Gastroesophageal sphincter (tissue), 4 donors: ENCODE data around the gene MYOM1. TPM values are rescaled to one million over a fixed set of nuclear protein-coding genes. Genes with fewer than 3 reads are reported as not detected.

Source experiments
- ATAC-seq: fragments of 150-250 bp; one replicate; pipeline ENCODE4 v1.9.1; 2016; ENCODE audit warnings: mild to moderate bottlenecking, moderate library complexity
- H3K27ac ChIP-seq, 4 donors: fragments of 200-600 bp; sonication (generic) in 3 of 4; 1 replicate in 3 of 4; 2 replicates in 1 of 4; pipeline ENCODE4 v1.5.1; 2016 to 2019
- H3K27me3 ChIP-seq: fragments of 200-600 bp; sonication (generic); one replicate; pipeline ENCODE4 v1.5.1; 2019
- H3K36me3 ChIP-seq, 2 donors: fragments of 200-600 bp; sonication (generic); one replicate each; pipeline ENCODE4 v1.5.1; 2019; ENCODE audit warnings: control low read depth in 1 of 2
- H3K4me1 ChIP-seq, 3 donors: fragments of 200-600 bp; sonication (generic); 1 replicate in 2 of 3; 2 replicates in 1 of 3; pipeline ENCODE4 v1.5.1; 2016 to 2019; ENCODE audit warnings: control low read depth in 2 of 3
- H3K4me3 ChIP-seq, 2 donors: fragments of 200-600 bp; sonication (generic); one replicate each; pipeline ENCODE4 v1.5.1; 2019; ENCODE audit warnings: mild to moderate bottlenecking in 1 of 2, moderate library complexity in 1 of 2
- H3K9me3 ChIP-seq, 3 donors: fragments of 200-600 bp; sonication (generic); one replicate each; pipeline ENCODE4 v1.5.1; 2017 to 2019; ENCODE audit warnings: control low read depth in 2 of 3
- EP300 ChIP-seq: sonication (generic); formaldehyde crosslinking; IDR thresholded peaks from one replicate; pipeline ENCODE4 v1.6.1; 2017; ENCODE audit warnings: antibody characterized with exemption, mild to moderate bottlenecking
- POLR2A ChIP-seq, 2 donors: fragments of 450-650 bp; IDR thresholded peaks; one replicate each; pipeline ENCODE4 v1.6.1; 2017; ENCODE audit warnings: antibody characterized with exemption in 2 of 2, mild to moderate bottlenecking in 2 of 2, moderate library complexity in 1 of 2
- POLR2AphosphoS5 ChIP-seq: sonication (generic); formaldehyde crosslinking; IDR thresholded peaks from one replicate; pipeline ENCODE4 v1.6.1; 2017; ENCODE audit warnings: antibody characterized with exemption
- WGBS, 2 donors: methylation state at CpG; one replicate each; pipeline ENCODE4 v1.1.5; 2018; ENCODE audit warnings: low coverage in 1 of 2; 5-methylcytosine and 5-hydroxymethylcytosine counted together
- total RNA-seq, 4 donors: library from RNA; depleted of rRNA; stranded (reverse); fragments of >200 nt; gene quantifications; one replicate each; pipeline ENCODE4 v1.1.0, GENCODE V29; 2016
- TF ChIP-seq, protein P1 (sequence below), 4 experiments: fragments of 200-600 bp in 2 of 4; fragments of 450-650 bp in 2 of 4; sonication (generic) in 1 of 4; IDR thresholded peaks; one replicate each; pipeline ENCODE4 v1.5.1; 2017 to 2019; ENCODE audit warnings: antibody characterized with exemption in 4 of 4, mild to moderate bottlenecking in 2 of 4, moderate library complexity in 2 of 4

The MYOM1 gene
- total RNA-seq, 4 donors from 2014 or later: 14.8 to 37.6 (median 24.6) TPM

DNA sequence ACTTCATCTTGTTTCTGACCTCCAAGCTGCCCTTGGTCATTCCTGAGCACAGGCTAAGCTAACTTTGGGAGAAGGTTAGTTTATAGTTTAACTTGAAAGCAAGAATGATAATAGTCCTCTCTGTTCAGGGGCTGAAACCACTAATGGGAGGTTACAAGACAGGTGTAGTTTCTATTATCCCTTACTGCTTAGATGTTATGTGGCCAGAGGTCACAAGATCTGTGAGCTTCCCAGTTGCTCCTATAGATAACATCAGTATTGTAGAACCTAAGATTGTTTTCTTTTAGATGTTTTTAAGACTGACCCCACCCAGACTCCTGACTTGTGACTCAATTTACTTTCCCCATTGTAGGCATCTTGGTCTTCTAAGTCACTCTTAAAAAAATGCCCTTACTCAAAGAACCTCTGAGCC is 112.0 kb downstream of the MYOM1 start:
- peaks cover 0 to 20% of the 10 kb centered on the region in 2 donors for H3K36me3 ChIP-seq
- no peak overlapping the region for H3K4me3 ChIP-seq
- H3K27ac ChIP-seq: no peak overlapping the region
- H3K4me1 ChIP-seq: peaks cover 0 to 21% (median 0%) of the 10 kb centered on the region in 3 donors
- TF ChIP-seq, protein P1, sequence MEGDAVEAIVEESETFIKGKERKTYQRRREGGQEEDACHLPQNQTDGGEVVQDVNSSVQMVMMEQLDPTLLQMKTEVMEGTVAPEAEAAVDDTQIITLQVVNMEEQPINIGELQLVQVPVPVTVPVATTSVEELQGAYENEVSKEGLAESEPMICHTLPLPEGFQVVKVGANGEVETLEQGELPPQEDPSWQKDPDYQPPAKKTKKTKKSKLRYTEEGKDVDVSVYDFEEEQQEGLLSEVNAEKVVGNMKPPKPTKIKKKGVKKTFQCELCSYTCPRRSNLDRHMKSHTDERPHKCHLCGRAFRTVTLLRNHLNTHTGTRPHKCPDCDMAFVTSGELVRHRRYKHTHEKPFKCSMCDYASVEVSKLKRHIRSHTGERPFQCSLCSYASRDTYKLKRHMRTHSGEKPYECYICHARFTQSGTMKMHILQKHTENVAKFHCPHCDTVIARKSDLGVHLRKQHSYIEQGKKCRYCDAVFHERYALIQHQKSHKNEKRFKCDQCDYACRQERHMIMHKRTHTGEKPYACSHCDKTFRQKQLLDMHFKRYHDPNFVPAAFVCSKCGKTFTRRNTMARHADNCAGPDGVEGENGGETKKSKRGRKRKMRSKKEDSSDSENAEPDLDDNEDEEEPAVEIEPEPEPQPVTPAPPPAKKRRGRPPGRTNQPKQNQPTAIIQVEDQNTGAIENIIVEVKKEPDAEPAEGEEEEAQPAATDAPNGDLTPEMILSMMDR (IDR thresholded peaks at IDR 0.05): no peak
- TF ChIP-seq POLR2A (IDR thresholded peaks at IDR 0.05): no peak
- no peak for TF ChIP-seq POLR2AphosphoS5
- TF ChIP-seq EP300: no peak
- ATAC-seq: no peak
- no peaks in the 10 kb centered on the region for H3K9me3 ChIP-seq
- no peaks in the 10 kb centered on the region for H3K27me3 ChIP-seq

GRCh38 chr18:3104190-3105054 is 115.3 kb downstream of the MYOM1 start:
- H3K27ac ChIP-seq: peak overlapping the region in 2 of 4 donors; percentile 10 to 24

GRCh38 chr18:3103576-3103975 is 116.2 kb downstream of the MYOM1 start:
- Histone ChIP-seq H3K9me3 (no peaks in the 10 kb centered on the region), H3K27me3 (no peaks in the 10 kb centered on the region), H3K27ac (peak overlapping the region in 1 of 4 donors; percentile 24), H3K4me3 (no peak overlapping the region), H3K36me3 (peaks cover 0 to 42% of the 10 kb centered on the region in 2 donors), H3K4me1 (peaks cover 0 to 22% (median 0%) of the 10 kb centered on the region in 3 donors)
- no peak for ATAC-seq
- TF ChIP-seq, protein P1 (IDR thresholded peaks at IDR 0.05): no peak
- TF ChIP-seq EP300: no peak
- no peak for TF ChIP-seq POLR2A (IDR thresholded peaks at IDR 0.05)
- TF ChIP-seq POLR2AphosphoS5: no peak
- WGBS, 2 donors: 10 to 19% methylated on average over 2 of the region's 2 CpGs

More at GRCh38 chr18:3104190-3105054, 115.3 kb downstream of the MYOM1 start:
- Histone ChIP-seq H3K4me1 (peaks cover 0 to 22% (median 0%) of the 10 kb centered on the region in 3 donors), H3K36me3 (peaks cover 0 to 34% of the 10 kb centered on the region in 2 donors), H3K9me3 (no peaks in the 10 kb centered on the region), H3K27me3 (no peaks in the 10 kb centered on the region), H3K4me3 (no peak overlapping the region)
- WGBS, 2 donors: 58 to 76% methylated on average over 3 to 5 of the region's 6 CpGs
- TF ChIP-seq POLR2A (IDR thresholded peaks at IDR 0.05) (no peak), EP300 (no peak), POLR2AphosphoS5 (no peak)
- TF ChIP-seq, protein P1 (IDR thresholded peaks at IDR 0.05): no peak
- no peak for ATAC-seq

DNA sequence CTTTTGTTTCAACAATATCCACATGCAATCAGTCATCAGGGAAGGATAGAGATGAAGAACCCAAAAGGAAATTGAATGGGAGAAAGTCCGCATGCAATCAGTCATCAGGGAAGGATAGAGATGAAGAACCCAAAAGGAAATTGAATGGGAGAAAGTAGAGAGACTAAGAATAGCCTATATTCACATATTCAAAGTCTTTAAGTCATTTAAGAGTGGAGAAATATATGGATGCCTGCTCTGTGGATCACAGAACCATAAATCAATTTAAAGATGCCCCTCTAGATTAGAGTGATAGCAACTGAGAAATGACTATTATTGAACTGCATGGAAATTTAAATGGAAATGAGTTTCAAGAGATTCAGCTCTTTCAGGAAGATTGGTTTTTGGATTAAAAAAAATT is 116.8 kb downstream of the MYOM1 start:
- ATAC-seq: no peak
- H3K9me3 ChIP-seq: no peaks in the 10 kb centered on the region
- H3K36me3 ChIP-seq: peaks cover 0 to 48% of the 10 kb centered on the region in 2 donors
- WGBS, 2 donors: 93 to 100% methylated on average over 1 of the region's 1 CpG
- peaks cover 0 to 22% (median 0%) of the 10 kb centered on the region in 3 donors for H3K4me1 ChIP-seq
- H3K27ac ChIP-seq: no peak overlapping the region
- TF ChIP-seq, protein P1 (IDR thresholded peaks at IDR 0.05): no peak
- TF ChIP-seq EP300 (no peak), POLR2AphosphoS5 (no peak), POLR2A (IDR thresholded peaks at IDR 0.05) (no peak)
- H3K4me3 ChIP-seq: no peak overlapping the region
- H3K27me3 ChIP-seq: no peaks in the 10 kb centered on the region
